Epithelial cell of prostate (primary cell): ENCODE data around the gene MAL.

Experiments used
- DNase-seq: peaks from one replicate; pipeline ENCODE4 v3.0.0-alpha.2; 2011; ENCODE audit warnings: low read depth, low spot score
- H3K27ac ChIP-seq: fragments of 450-650 bp; 2 replicates; pipeline ENCODE4 v1.5.1; 2017; ENCODE audit warnings: mild to moderate bottlenecking

MAL gene

DNA sequence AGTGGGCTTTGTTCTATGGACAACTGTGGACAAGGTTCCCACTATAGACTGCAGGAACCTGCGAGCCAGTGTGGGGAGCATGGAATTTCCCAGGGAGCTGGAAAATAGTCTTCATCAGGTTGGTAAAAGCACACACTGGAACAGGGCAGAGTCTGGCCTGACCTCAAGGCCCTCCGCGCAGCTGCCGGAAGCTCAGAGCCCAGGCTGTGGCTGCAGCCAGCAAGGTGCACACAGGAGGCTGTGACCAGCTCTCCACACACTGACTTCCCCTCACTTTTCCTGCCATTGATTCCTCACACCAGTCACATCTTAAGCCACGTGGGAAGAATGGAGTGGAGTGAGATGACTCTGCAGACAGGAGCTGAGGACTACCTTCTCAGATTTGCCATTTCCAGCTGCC, 19.1 kb downstream of the MAL start:
- no peak overlapping the region for H3K27ac ChIP-seq
- no peak for DNase-seq

DNA sequence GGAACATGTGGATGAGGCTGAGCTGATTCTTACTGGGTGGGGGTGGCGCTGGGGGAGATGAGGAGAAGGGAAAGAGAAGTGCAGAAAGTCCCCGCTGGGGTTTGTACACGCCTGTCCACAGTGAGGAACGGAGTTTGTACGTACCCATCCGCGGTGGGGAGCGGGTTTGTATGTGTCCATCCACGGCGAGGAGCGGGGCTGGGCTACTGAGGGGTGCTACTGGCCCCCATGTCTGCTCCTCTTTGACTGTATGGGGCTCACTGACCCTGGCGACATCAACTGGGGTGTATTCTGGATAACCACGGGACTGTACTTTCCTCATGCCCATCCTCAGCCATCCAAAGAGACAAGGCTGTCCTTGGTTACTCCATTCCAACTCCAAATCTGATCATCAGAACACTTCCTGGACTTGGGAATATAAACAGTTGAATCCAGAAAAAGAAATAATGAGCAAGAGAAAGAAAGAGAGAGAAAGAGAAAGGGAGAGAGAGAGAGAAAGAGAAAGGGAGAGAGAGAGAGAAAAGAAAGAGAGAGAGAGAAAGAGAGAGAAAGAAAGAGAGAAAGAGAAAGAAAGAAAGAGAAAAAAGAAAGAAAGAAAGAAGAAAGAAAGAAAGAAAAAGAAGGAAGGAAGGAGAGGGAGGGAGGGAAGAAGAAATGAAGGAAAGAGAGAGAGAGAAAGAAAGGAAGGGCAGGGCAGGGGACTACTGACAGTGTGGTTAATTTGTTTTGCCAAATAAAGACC, 21.0 kb downstream of the MAL start:
- DNase-seq = no peak
- H3K27ac ChIP-seq = no peak overlapping the region

- DNase-seq = no peak
- H3K27ac ChIP-seq = no peak overlapping the region
Measured at GRCh38 chr2:95047629-95048510, 22.4 kb downstream of the MAL start.

GRCh38 chr2:95048825-95049682, 23.5 kb downstream of the MAL start:
- no peak for DNase-seq
- no peak overlapping the region for H3K27ac ChIP-seq

DNA sequence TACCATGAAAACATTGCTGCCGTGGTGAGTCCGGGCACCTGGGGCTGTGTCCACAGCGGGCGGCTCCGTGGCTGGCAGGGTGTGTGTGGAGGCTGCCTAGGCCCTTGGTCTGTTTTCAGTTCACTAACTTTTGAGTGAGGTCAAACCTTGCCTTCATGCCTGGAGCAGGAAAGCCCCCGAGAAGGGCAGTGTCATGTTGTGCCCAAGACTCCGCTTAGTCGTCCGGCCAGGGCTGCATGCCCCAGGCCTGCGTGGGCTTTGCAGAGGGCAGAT, 24.1 kb downstream of the MAL start:
- no peak for DNase-seq
- H3K27ac ChIP-seq = no peak overlapping the region

DNA sequence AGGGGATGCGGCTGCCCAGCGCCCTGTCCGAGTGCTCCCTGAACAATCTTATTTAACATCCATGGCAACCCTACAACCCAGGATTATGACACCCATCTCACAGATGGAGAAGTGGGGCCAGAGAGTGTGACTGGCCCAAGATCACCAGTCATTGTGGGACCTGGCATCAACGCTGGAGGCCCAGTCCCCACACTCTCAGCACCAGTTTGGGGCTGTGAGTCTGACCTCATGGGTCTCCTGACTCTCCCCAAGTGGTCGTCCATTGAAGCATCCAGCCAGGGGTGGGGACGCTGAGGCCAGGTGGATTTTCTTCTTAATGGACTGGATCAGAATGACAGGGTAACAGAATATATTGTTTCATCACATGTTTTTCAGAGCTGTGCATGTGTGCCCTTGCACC, 24.5 kb downstream of the MAL start:
- H3K27ac ChIP-seq = no peak overlapping the region
- no peak for DNase-seq

GRCh38 chr2:95050385-95051300, 25.1 kb downstream of the MAL start:
- no peak for DNase-seq
- H3K27ac ChIP-seq = no peak overlapping the region

DNA sequence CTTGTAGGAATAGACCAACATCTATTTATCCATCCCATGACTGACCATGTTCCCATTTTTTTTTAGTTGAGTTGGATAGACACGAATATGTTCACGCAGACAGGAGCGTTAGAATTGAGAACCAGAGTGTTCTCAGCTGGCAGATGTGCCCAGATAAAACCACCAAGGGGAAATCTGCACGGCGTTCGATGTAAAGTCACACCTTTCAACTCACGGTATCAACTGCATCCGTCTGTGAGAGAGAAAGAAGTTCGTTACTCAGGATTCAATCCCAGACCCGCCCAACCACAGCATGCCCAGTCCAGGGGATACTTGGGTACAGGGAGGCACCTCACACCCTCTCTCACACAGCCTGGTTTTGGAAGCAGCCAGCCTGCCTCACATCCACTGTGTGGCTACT, 26.1 kb downstream of the MAL start:
- no peak overlapping the region for H3K27ac ChIP-seq
- DNase-seq = no peak

DNA sequence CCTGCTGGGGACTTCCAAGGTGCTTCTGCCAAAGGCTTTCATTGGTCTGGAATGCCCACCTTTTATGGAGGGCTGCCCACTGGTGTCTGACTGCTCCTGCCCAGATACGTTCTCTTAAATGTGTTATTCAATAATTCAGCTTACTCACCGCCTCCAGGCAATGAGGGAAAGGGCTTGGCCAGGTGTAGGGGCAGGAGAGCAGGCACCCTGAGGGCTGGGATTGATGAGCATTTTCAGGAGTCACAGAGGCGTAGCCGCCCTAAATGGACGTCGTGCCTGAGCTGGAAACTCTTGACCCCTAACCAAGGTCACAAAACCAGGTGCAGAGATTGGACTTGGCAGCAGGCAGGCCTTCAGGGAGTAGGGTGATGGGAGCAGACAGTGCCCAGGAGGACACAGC, 26.8 kb downstream of the MAL start:
- H3K27ac ChIP-seq = no peak overlapping the region
- DNase-seq = no peak

- no peak for DNase-seq
- no peak overlapping the region for H3K27ac ChIP-seq
Measured at GRCh38 chr2:95052804-95053479, 27.4 kb downstream of the MAL start.

- no peak overlapping the region for H3K27ac ChIP-seq
- no peak for DNase-seq
Measured at GRCh38 chr2:95053543-95053942, 28.0 kb downstream of the MAL start.

GRCh38 chr2:95054016-95054415, 28.5 kb downstream of the MAL start:
- H3K27ac ChIP-seq = no peak overlapping the region
- DNase-seq = no peak

- no peak overlapping the region for H3K27ac ChIP-seq
- no peak for DNase-seq
Measured at GRCh38 chr2:95055262-95055661, 29.8 kb downstream of the MAL start.

GRCh38 chr2:95056044-95056443, 30.5 kb downstream of the MAL start:
- no peak overlapping the region for H3K27ac ChIP-seq
- no peak for DNase-seq

GRCh38 chr2:95056461-95057459, 31.3 kb downstream of the MAL start:
- no peak overlapping the region for H3K27ac ChIP-seq
- no peak for DNase-seq

GRCh38 chr2:95057535-95058370, 32.2 kb downstream of the MAL start:
- no peak overlapping the region for H3K27ac ChIP-seq
- no peak for DNase-seq

- H3K27ac ChIP-seq = no peak overlapping the region
- no peak for DNase-seq
Measured at GRCh38 chr2:95058466-95058988, 33.0 kb downstream of the MAL start.
